HG03103 (cell line): ENCODE data around the gene ME1.
"Not testable (repeated sequence)": the region's sequence is repeated elsewhere in the genome, so short reads cannot be mapped to it uniquely, and the experiment has no call there.

ENCODE experiments used
- ATAC-seq: cut with Tn5 transposase; IDR thresholded peaks from one replicate; pipeline ENCODE4 v1.9.1; 2021; ENCODE audit warnings: low read depth; ENCODE audit not compliant: unreplicated experiment

Gene ME1

GRCh38 chr6:83193747-83194566, 236.9 kb downstream of the ME1 start:
- peak; percentile 22 for ATAC-seq

GRCh38 chr6:83192871-83193746, 237.7 kb downstream of the ME1 start, which contains the start of the genes PGM3 and RWDD2A:
Gene PGM3, minus strand, starts transcription at chr6:83193265. Its CDS starts 2,253 bp downstream, at chr6:83191012.
Gene RWDD2A, plus strand, starts transcription at chr6:83193357. Its CDS starts 1,095 bp downstream, at chr6:83194452.
- peak; percentile 96 for ATAC-seq

GRCh38 chr6:83192456-83192855, 238.4 kb downstream of the ME1 start:
- peak; percentile 1 for ATAC-seq

GRCh38 chr6:83191974-83192373, 238.9 kb downstream of the ME1 start:
- not testable (repeated sequence) for ATAC-seq

- ATAC-seq, result no peak
These were observed 240.2 kb downstream of the ME1 start for GRCh38 chr6:83190626-83191025.

GRCh38 chr6:83188501-83188900, 242.3 kb downstream of the ME1 start:
- ATAC-seq, result no peak

- ATAC-seq, result no peak
These were observed 245.8 kb downstream of the ME1 start for GRCh38 chr6:83185096-83185495.

GRCh38 chr6:83183082-83183828, 247.6 kb downstream of the ME1 start:
- ATAC-seq, result no peak

- no peak for ATAC-seq
These were observed 248.7 kb downstream of the ME1 start for GRCh38 chr6:83182114-83182513.

GRCh38 chr6:83180426-83180950, 250.4 kb downstream of the ME1 start:
- no peak for ATAC-seq

- ATAC-seq, result no peak
These were observed 254.6 kb downstream of the ME1 start for GRCh38 chr6:83176246-83176645.

- ATAC-seq, result no peak
These were observed 261.3 kb downstream of the ME1 start for GRCh38 chr6:83169511-83169910.

- no peak for ATAC-seq
These were observed 261.7 kb downstream of the ME1 start for GRCh38 chr6:83169106-83169505.

GRCh38 chr6:83168556-83168955, 262.3 kb downstream of the ME1 start:
- no peak for ATAC-seq

- no peak for ATAC-seq
These were observed 263.0 kb downstream of the ME1 start for GRCh38 chr6:83167726-83168278.
